T-helper 17 cell (primary cell): ENCODE results near the gene LRRC26. TPM values are rescaled to one million over a fixed set of nuclear protein-coding genes. Genes with fewer than 3 reads are reported as not detected.
A peak's percentile ranks its signal among the peaks of the same experiment; 100 is the strongest.
"Not testable (repeated sequence)": the region's sequence is repeated elsewhere in the genome, so short reads cannot be mapped to it uniquely, and the experiment has no call there.

Source experiments
- ATAC-seq: fragments of 150-1000 bp; cut with Tn5 transposase; 2 replicates; pipeline ENCODE4 v1.10.0; 2021; ENCODE audit warnings: mild to moderate bottlenecking, moderate library complexity
- DNase-seq, 3 donors: peaks; one replicate each; pipeline versions ENCODE4 v3.0.0 to v3.0.0-alpha.2; 2020 to 2021
- H3K9me3 ChIP-seq: one replicate; pipeline ENCODE4 v1.7.0; 2013; ENCODE audit warnings: low read length, mild to moderate bottlenecking; ENCODE audit not compliant: control insufficient read depth, poor library complexity, severe bottlenecking
- H3K27ac Mint-ChIP-seq: one replicate; pipeline ENCODE4 v1.8.0; 2022; ENCODE audit warnings: mild to moderate bottlenecking, moderate library complexity, mixed read lengths
- H3K27me3 Mint-ChIP-seq: one replicate; pipeline ENCODE4 v1.8.0; 2022; ENCODE audit warnings: mixed read lengths
- H3K36me3 Mint-ChIP-seq: one replicate; pipeline ENCODE4 v1.8.0; 2022; ENCODE audit warnings: low read depth, mixed read lengths
- H3K4me1 Mint-ChIP-seq: one replicate; pipeline ENCODE4 v1.8.0; 2022; ENCODE audit warnings: mild to moderate bottlenecking, mixed read lengths
- H3K4me3 Mint-ChIP-seq: one replicate; pipeline ENCODE4 v1.8.0; 2022; ENCODE audit warnings: mild to moderate bottlenecking, moderate library complexity, mixed read lengths
- total RNA-seq, 4 donors: library from RNA in 2 of 4; stranded (reverse) in 2 of 4; gene quantifications; one replicate each; pipeline ENCODE4 v1.2.3 and lab custom pipeline; 2022 to 2026

The LRRC26 gene
- total RNA-seq, 2 donors from 2014 or later = not detected

DNA sequence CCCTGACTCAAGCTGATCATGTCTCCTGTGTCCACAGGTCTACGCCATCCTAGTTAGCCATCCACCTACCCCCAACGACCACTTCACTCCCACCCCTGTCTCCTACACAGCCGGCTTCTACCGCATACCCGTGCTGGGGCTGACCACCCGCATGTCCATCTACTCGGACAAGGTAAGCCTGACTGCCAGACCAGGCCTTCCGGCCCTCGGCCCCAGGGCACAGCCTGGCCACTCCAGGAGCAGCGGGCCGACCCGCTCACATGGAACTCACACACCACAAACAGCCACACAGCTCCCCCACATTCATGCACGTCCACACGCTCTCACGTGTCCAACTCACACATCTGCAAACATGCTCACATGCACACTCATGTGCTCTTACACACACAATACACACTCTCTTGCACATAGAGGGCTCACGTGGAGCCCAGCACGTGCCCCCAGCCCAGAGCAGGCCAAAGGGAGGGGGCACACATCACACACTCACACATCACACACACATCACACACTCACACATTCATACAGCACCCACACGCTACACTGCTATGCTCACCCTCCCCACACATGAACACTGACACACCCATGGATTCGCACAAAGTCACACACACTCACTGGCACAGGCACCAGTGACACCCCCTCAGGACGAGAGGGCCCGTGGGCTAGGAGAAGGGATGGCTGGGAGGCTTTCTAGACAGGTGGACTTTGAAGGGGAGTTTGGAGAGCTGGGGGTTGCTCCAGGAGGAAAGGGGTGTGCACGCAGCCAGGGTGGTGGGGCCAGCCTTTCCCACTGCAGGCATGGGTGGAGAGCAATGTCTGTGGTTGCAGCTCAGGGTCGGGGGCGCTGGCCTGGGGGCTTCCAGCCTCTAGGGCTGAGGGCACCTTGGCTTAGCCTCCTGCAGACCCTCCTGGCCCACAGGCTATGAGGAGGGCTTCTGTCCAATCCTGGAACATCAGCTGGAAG is 27.6 kb downstream of the LRRC26 start:
- no peak overlapping the region for H3K27ac Mint-ChIP-seq

GRCh38 chr9:137141050-137141810 is 28.6 kb downstream of the LRRC26 start:
- Mint-ChIP-seq H3K27ac (no peak overlapping the region), H3K4me1 (peaks cover 4% of the 10 kb centered on the region), H3K27me3 (peaks cover 55% of the 10 kb centered on the region), H3K36me3 (peaks cover 6% of the 10 kb centered on the region), H3K4me3 (no peak overlapping the region)
- H3K9me3 ChIP-seq = peaks cover 2% of the 10 kb centered on the region
- ATAC-seq = no peak
- DNase-seq = no peak

More for the DNA sequence above, 27.6 kb downstream of the LRRC26 start:
- peaks cover 2% of the 10 kb centered on the region for H3K9me3 ChIP-seq
- ATAC-seq = no peak
- Mint-ChIP-seq H3K4me3 (peak overlapping the region; percentile 45), H3K4me1 (peaks cover 4% of the 10 kb centered on the region), H3K36me3 (peaks cover 6% of the 10 kb centered on the region), H3K27me3 (peaks cover 53% of the 10 kb centered on the region)
- DNase-seq = no peak

- Mint-ChIP-seq H3K27ac (no peak overlapping the region), H3K36me3 (peaks cover 8% of the 10 kb centered on the region), H3K4me1 (peaks cover 4% of the 10 kb centered on the region), H3K27me3 (peaks cover 63% of the 10 kb centered on the region), H3K4me3 (no peak overlapping the region)
- ATAC-seq (no peak), DNase-seq (no peak)
- H3K9me3 ChIP-seq = peaks cover 2% of the 10 kb centered on the region
These were observed 29.5 kb downstream of the LRRC26 start for GRCh38 chr9:137140151-137141012.

- Mint-ChIP-seq H3K27ac (no peak overlapping the region), H3K27me3 (peaks cover 65% of the 10 kb centered on the region), H3K36me3 (peaks cover 8% of the 10 kb centered on the region), H3K4me1 (peaks cover 4% of the 10 kb centered on the region), H3K4me3 (peak overlapping the region; percentile 45)
- DNase-seq (no peak), ATAC-seq (no peak)
- peaks cover 2% of the 10 kb centered on the region for H3K9me3 ChIP-seq
These were observed 30.2 kb downstream of the LRRC26 start for GRCh38 chr9:137139468-137140150.

- peaks cover 8% of the 10 kb centered on the region for H3K36me3 Mint-ChIP-seq
- H3K4me3 Mint-ChIP-seq = peak within 1 kb of the TSS; percentile 45
- H3K27me3 Mint-ChIP-seq = peaks cover 64% of the 10 kb centered on the region
- peaks cover 2% of the 10 kb centered on the region for H3K9me3 ChIP-seq
- no peak for DNase-seq
- peak; percentile 74 for ATAC-seq
- no peak within 1 kb of the TSS for H3K27ac Mint-ChIP-seq
- H3K4me1 Mint-ChIP-seq = peaks cover 4% of the 10 kb centered on the region
These were observed 31.0 kb downstream of the LRRC26 start, which contains the start of gene GRIN1 for GRCh38 chr9:137138722-137139467. TSS of gene GRIN1 (plus strand) at chr9:137139154. CDS start at chr9:137139487, 333 bp downstream.

GRCh38 chr9:137138058-137138721 is 31.7 kb downstream of the LRRC26 start:
- no peak for DNase-seq
- peaks cover 2% of the 10 kb centered on the region for H3K9me3 ChIP-seq
- ATAC-seq = no peak
- Mint-ChIP-seq H3K4me1 (peaks cover 4% of the 10 kb centered on the region), H3K27me3 (peaks cover 57% of the 10 kb centered on the region), H3K4me3 (no peak overlapping the region), H3K36me3 (peaks cover 8% of the 10 kb centered on the region), H3K27ac (no peak overlapping the region)

DNA sequence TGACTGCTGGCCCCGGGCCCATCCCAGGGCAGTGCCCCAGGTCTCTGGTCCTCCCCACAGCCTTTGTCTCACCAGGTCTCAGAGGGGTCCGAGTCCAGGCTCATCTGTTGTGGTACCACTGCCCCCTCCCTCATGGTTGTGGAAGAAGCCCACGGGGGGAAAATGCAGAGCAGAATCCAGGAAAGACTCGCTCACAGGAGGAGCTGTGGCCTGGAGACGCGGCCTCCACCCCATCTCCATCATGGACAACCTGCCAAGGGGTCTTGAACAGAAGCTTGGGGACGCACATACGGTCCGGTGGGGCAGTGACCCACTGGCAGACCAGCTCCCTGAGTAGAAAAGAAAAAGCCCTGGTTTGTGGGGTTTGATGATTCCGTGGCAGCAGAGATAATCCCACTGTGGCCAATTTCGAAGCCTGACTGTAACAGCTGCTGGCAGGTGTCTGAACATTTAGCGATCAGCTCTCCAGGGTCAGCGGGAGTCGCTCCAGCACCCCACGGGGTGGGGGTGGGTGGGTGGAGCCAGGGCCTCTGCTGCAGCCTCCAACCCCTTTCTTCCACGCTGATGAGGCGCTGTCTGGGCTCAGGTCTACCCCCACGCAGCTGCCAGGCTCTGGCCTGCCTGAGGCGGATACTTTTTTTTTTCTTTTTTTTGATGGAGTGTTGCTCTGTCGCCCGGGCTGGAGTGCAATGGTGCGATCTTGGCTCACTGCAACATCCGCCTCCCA is 32.8 kb downstream of the LRRC26 start:
- peaks cover 2% of the 10 kb centered on the region for H3K9me3 ChIP-seq
- DNase-seq (no peak), ATAC-seq (no peak)
- Mint-ChIP-seq H3K4me3 (no peak overlapping the region), H3K36me3 (peaks cover 4% of the 10 kb centered on the region), H3K27ac (no peak overlapping the region), H3K27me3 (peaks cover 53% of the 10 kb centered on the region), H3K4me1 (no peaks in the 10 kb centered on the region)

DNA sequence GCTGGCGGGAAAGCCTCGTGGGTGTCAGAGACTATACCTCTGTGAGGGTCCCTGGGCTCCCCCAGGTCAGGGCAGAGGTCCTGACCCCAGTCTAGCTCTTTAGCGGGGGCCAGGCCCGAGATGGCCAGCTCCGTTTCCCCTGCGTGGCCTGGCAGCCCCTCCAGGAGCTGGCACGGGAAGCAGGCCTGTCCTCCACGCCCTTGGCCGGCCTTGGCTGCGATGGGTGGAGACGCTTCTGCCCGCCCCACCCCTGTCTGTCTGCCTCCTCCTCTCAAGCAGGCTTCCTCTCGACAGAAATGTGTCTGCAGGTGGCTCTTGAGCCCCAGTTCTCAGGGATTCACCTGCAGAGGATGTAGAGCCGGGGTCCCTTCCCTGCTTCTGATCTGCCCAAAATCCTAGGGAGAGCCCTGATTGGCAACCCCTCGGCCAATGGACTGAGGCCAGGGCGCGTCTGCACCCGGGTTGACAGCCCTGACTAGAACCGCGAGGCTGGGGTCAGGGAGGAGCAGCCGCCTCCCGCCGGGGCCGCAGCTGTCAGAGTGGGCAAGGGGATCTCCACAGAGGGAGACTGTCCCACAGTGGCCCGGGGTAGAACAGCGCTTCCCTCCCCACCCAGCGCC is 33.5 kb downstream of the LRRC26 start:
- peaks cover 2% of the 10 kb centered on the region for H3K9me3 ChIP-seq
- H3K27ac Mint-ChIP-seq = no peak overlapping the region
- DNase-seq = no peak
- H3K27me3 Mint-ChIP-seq = peaks cover 47% of the 10 kb centered on the region
- ATAC-seq = no peak
- no peak overlapping the region for H3K4me3 Mint-ChIP-seq
- H3K4me1 Mint-ChIP-seq = no peaks in the 10 kb centered on the region
- H3K36me3 Mint-ChIP-seq = peaks cover 2% of the 10 kb centered on the region

DNA sequence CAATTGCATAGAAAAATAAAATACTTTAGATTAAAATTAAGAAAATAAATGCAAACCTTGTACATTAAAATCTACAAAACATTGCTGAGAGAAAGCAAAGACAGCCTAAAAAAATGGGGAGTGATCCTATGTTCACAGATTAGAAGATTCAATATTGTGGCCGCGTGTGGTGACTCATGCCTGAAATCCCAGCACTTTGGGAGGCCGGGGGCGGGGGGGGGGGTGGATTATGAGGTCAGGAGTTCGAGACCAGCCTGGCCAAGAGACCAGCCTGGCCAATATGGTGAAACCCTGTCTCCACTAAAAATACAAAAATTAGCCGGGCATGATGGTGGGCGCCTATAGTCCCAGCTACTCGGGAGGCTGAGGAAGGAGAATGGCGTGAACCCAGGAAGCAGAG is 34.7 kb downstream of the LRRC26 start:
- not testable (repeated sequence) for H3K4me1 Mint-ChIP-seq, H3K36me3 Mint-ChIP-seq, H3K4me3 Mint-ChIP-seq, ATAC-seq, DNase-seq, H3K9me3 ChIP-seq, H3K27ac Mint-ChIP-seq
- peaks cover 38% of the 10 kb centered on the region for H3K27me3 Mint-ChIP-seq

DNA sequence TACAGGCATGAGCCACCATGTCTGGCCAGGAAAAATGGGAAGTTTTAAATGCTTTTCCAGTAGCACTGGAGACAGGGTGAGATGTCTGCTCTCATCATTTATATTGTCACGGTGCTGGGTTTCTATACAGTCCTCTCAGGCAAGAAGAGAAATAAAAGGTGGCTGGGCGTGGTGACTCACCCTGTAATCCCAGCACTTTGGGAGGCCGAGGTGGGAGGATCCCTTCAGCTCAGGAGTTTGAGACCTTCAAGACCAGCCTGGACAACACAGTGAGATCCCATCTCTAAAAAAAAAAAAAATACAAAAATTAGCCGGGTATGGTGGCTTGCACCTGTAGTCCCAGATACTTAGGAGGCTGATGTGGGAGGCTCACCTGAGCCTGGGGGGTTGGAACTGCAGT is 35.7 kb downstream of the LRRC26 start:
- Mint-ChIP-seq H3K27me3 (peaks cover 30% of the 10 kb centered on the region), H3K36me3 (peaks cover 2% of the 10 kb centered on the region), H3K27ac (no peak overlapping the region), H3K4me3 (no peak overlapping the region), H3K4me1 (no peaks in the 10 kb centered on the region)
- DNase-seq = no peak
- ATAC-seq = no peak
- H3K9me3 ChIP-seq = peaks cover 2% of the 10 kb centered on the region
